Effector memory CD4-positive, alpha-beta T cell (primary cell): ENCODE results near the gene RSPO3.

Experiments
- DNase-seq, 3 donors: peaks; one replicate each; pipeline ENCODE4 v3.0.0-alpha.2; 2020
- H3K27ac ChIP-seq: 2 replicates; pipeline ENCODE4 v1.7.0; 2013; ENCODE audit warnings: mild to moderate bottlenecking, low read length, moderate library complexity; ENCODE audit not compliant: insufficient read depth, poor library complexity, severe bottlenecking
- H3K27me3 ChIP-seq: replicated peaks from 2 replicates; pipeline ENCODE4 v1.7.0; 2013; ENCODE audit warnings: mild to moderate bottlenecking, low read length; ENCODE audit not compliant: insufficient read depth, control insufficient read depth, poor library complexity, severe bottlenecking
- H3K36me3 ChIP-seq: 2 replicates; pipeline ENCODE4 v1.7.0; 2013; ENCODE audit warnings: mild to moderate bottlenecking, low read length, moderate library complexity; ENCODE audit not compliant: control insufficient read depth, insufficient read depth
- H3K4me1 ChIP-seq: 2 replicates; pipeline ENCODE4 v1.7.0; 2013; ENCODE audit warnings: low read length, mild to moderate bottlenecking; ENCODE audit not compliant: control insufficient read depth, insufficient read depth, poor library complexity, severe bottlenecking
- H3K4me3 ChIP-seq: 2 replicates; pipeline ENCODE4 v1.7.0; 2013; ENCODE audit warnings: low read length, low read depth, mild to moderate bottlenecking; ENCODE audit not compliant: insufficient read depth, poor library complexity, severe bottlenecking
- H3K9me3 ChIP-seq: 2 replicates; pipeline ENCODE4 v1.7.0; 2013; ENCODE audit warnings: mild to moderate bottlenecking, low read length, moderate library complexity; ENCODE audit not compliant: control insufficient read depth
- total RNA-seq, 3 donors: gene quantifications; one replicate each; lab custom pipeline; 2026; lab: John Stamatoyannopoulos, UW

RSPO3 gene, protein sequence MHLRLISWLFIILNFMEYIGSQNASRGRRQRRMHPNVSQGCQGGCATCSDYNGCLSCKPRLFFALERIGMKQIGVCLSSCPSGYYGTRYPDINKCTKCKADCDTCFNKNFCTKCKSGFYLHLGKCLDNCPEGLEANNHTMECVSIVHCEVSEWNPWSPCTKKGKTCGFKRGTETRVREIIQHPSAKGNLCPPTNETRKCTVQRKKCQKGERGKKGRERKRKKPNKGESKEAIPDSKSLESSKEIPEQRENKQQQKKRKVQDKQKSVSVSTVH
- 0 reads per million in 3 donors for total RNA-seq

DNA sequence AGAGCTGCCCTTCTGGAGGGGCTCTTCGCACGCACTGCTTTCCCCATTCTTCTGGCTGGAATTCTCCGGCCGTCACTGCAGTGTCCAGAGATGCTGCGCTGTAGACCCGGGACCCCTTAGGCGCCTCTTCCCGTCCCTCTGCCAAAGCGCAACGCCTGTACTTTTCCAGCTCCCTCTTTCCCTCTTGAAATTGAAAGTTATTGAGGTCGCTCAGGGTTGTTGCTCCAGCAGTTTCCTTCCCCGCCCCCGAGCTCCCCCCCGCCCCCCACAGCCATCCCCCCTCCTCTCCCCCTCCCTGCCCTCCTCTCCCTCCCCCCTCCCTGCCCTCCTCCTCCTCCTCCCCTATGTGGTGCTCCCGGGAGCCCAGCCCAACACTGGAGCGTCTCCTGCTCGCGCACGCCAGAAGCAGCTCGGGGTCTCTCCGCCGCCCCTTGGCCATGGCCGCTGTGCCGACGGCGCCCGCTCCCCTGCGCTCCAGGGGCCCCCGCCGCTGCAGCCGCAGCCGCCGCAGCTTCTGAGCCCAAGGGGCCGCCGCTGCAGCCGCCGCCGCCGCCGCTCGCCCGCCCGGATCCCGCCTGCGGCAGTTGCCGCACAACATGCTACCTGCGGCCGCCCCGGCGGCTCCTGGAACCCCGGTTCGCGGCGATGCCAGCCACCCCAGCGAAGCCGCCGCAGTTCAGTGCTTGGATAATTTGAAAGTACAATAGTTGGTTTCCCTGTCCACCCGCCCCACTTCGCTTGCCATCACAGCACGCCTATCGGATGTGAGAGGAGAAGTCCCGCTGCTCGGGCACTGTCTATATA is at the start of gene RSPO3:
Gene RSPO3 (plus strand): TSS at position 374 of the 804 bp plus-strand sequence. CDS start 522 bp downstream, outside the sequence.
- H3K9me3 ChIP-seq = no peaks in the 10 kb centered on the region
- DNase-seq = no peak
- no peak within 1 kb of the TSS for H3K27ac ChIP-seq
- H3K4me3 ChIP-seq = peak within 1 kb of the TSS; percentile 37
- H3K36me3 ChIP-seq = no peaks in the 10 kb centered on the region
- peaks cover 27% of the 10 kb centered on the region for H3K27me3 ChIP-seq
- peaks cover 19% of the 10 kb centered on the region for H3K4me1 ChIP-seq

DNA sequence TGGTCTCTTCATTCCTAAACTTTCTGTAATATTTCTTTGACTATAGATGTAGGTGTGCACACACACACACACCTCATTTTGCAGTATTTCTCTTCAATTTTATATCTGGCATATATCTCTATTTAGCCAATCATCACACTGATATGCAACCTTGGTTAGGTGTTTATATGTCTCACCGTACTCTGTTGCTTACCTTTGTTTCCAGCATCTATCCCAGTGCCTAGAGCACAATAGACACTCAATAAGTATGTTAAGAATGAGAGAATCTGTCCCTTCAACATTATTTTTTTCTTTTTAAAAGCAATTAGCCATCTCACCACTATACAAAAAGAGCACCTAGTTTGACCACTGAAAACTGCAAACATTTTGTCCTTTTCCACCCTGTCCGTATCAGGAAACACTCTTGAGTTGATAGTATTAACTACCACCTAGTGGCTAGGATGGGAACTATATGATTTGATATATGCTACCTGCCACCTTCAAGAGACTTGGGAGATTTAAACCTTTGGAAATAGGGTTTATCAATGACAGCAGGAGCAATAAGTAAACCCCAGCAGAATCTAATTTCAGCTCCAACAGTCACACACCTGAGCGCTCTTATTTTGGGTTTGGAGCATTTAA is 48.7 kb upstream of the RSPO3 start:
- no peak for DNase-seq
- H3K4me1 ChIP-seq = no peaks in the 10 kb centered on the region
- H3K9me3 ChIP-seq = no peaks in the 10 kb centered on the region
- H3K36me3 ChIP-seq = no peaks in the 10 kb centered on the region
- H3K27me3 ChIP-seq = no peaks in the 10 kb centered on the region
- no peak overlapping the region for H3K4me3 ChIP-seq
- no peak overlapping the region for H3K27ac ChIP-seq

DNA sequence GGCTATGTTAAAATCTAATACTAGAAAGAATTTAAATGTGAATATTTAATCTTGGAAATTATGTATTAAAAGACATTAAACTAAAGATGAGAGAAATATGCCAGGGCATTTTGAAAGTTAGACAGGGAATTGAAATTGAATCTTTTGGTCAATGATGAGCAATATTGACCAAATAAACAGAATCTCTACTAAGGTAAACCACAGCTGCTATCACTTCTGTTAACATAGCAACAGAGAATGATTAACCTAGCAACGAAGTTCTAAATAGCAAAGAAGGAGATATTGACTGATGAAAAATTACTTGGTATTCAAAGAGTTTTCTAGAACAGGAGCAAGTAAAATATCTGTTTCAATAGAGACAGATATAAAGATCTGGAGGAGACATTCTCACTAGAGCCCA is 45.2 kb upstream of the RSPO3 start:
- Histone ChIP-seq H3K36me3 (no peaks in the 10 kb centered on the region), H3K4me1 (no peaks in the 10 kb centered on the region), H3K4me3 (no peak overlapping the region), H3K27ac (no peak overlapping the region), H3K27me3 (no peaks in the 10 kb centered on the region), H3K9me3 (no peaks in the 10 kb centered on the region)
- no peak for DNase-seq

DNA sequence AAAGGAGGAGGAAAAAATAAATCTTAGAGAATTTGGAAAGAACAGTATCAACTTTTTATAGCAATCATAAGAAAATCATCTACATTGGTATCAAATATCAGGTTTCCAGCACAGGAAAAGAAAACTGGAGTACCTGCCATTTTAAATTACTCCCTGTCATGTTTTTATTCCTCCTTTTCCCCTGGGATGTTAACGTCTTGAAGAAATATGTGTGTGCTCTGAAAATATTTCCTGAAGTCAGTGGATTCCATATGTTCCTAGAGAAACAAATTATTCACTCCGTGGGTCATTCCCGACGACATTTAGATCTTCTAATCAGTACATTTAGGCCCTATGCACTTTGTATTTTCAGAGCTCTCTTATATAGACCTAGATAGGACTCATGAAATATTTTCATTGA is 42.0 kb upstream of the RSPO3 start:
- Histone ChIP-seq H3K4me3 (no peak overlapping the region), H3K36me3 (no peaks in the 10 kb centered on the region), H3K4me1 (no peaks in the 10 kb centered on the region), H3K27ac (no peak overlapping the region), H3K9me3 (no peaks in the 10 kb centered on the region), H3K27me3 (no peaks in the 10 kb centered on the region)
- no peak for DNase-seq

DNA sequence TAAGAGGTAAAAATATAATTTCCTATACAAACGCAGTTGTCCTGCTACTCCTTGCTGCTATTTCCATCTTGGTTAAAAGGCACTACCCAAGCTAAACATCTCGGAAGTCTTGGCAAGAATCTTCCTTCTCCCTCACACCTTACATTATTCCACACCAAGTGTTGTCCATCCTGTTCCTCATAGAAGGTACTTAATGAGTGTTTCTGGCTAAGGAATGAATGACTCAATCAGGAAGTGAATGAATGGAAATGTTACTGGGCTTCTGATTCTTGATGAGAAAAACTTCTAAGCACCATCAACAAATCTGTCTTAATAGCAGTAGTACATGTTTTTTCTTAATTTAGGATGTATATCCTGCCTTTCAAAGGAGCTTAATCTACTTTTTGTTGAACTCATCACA is 40.6 kb upstream of the RSPO3 start:
- no peaks in the 10 kb centered on the region for H3K4me1 ChIP-seq
- no peak for DNase-seq
- no peaks in the 10 kb centered on the region for H3K36me3 ChIP-seq
- H3K4me3 ChIP-seq = no peak overlapping the region
- H3K27me3 ChIP-seq = no peaks in the 10 kb centered on the region
- H3K27ac ChIP-seq = no peak overlapping the region
- H3K9me3 ChIP-seq = no peaks in the 10 kb centered on the region

DNA sequence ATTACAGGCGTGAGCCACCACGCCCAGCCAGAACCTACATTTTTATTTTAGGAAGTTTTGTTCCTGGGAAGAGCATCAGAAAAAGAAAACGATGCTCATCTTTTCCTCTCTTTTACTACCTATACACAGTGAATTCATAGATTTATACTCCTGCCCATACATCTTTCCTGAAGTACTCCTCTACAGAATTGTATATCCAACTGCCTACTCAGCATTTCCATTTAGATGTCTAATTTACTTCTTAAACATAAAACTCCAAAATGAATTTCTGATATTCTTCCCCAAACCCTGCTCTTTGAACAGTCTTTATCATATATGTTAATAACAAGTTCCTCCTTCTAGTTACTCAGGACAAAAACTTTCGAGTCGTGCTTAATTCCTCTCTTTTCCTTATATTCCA is 39.8 kb upstream of the RSPO3 start:
- Histone ChIP-seq H3K27me3 (no peaks in the 10 kb centered on the region), H3K4me1 (no peaks in the 10 kb centered on the region), H3K4me3 (no peak overlapping the region), H3K9me3 (no peaks in the 10 kb centered on the region), H3K27ac (no peak overlapping the region), H3K36me3 (no peaks in the 10 kb centered on the region)
- no peak for DNase-seq

DNA sequence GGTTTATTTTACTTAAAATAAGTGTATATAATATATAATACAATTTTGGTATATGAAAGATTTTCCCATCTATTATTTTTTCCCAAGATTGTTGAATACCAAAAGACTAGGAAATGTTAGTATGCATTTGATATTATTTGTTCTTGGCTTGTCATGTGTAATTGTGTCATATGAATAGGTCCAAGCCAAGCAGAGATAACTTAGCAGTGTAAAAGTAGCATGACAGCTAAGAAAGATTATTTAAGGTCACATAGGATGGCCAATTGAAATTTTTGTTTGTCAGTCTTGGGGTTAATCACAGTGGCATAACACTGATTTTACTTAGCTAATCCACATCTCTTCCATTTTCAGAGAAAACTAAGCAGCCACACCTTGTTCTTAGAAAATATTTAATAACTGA is 38.8 kb upstream of the RSPO3 start:
- no peak for DNase-seq
- Histone ChIP-seq H3K36me3 (no peaks in the 10 kb centered on the region), H3K4me1 (no peaks in the 10 kb centered on the region), H3K27ac (no peak overlapping the region), H3K9me3 (no peaks in the 10 kb centered on the region), H3K27me3 (no peaks in the 10 kb centered on the region), H3K4me3 (no peak overlapping the region)

DNA sequence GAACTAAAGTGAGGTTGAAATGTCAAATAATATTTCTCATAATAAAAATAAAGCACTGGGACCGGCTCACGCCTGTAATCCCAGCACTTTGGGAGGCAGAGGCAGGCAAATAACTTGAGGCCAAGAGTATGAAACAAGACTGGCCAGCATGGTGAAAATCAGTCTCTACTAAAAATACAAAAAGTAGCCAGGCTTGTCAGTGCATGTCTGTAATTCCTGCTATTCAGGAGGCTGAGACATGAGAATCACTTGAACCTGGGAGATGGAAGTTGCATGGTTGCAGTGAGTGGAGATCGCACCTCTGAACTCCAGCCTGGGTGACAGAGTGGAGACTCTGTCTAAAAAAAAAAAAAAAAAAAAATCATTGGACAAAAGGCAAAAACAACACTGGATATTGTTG is 38.4 kb upstream of the RSPO3 start:
- no peaks in the 10 kb centered on the region for H3K4me1 ChIP-seq
- H3K4me3 ChIP-seq = no peak overlapping the region
- no peaks in the 10 kb centered on the region for H3K36me3 ChIP-seq
- no peaks in the 10 kb centered on the region for H3K27me3 ChIP-seq
- H3K9me3 ChIP-seq = no peaks in the 10 kb centered on the region
- DNase-seq = no peak
- H3K27ac ChIP-seq = no peak overlapping the region

DNA sequence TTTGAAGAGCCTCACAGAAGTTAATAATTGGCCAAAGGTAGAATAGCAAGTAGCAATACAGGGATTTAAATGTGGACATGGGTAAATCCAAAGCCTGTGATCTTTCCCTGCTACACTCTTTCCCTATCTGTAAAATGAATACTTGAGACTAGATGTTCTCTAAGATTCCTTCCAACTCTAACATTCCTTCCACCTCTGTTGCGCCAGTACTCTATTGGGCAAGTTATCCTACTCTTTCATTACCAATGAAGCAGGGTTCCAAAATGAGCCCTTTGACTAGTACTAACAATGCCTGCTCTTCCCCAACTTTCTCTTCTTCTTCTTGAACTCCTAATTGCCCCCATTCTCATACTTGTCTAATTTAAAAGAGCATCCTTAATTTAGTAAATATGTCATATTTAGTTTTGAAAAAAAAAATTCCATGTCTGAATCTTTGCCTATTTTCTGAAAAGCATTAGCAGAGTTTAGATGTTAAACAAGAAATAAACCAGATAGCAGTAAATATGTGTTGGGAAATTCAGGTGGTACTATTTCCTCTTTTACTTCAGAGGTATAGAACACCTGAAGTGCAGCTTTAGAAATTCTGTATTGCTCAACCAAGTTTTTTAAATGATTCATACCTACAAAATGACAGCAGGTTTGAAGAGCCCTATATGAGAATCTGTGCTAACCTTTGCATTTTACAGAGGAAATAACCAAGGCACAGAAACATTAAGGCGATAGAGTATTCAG is 35.1 kb upstream of the RSPO3 start:
- DNase-seq = no peak
- no peaks in the 10 kb centered on the region for H3K27me3 ChIP-seq
- no peaks in the 10 kb centered on the region for H3K9me3 ChIP-seq
- no peak overlapping the region for H3K27ac ChIP-seq
- H3K36me3 ChIP-seq = no peaks in the 10 kb centered on the region
- no peak overlapping the region for H3K4me3 ChIP-seq
- H3K4me1 ChIP-seq = no peaks in the 10 kb centered on the region
